Retinal pigment epithelial cell (primary cell): ENCODE measurements around the gene SLC24A4.

Experiments
- DNase-seq: peaks from one replicate; pipeline ENCODE4 v3.0.0-alpha.2; 2010; ENCODE audit warnings: low read depth
- H3K4me3 ChIP-seq: 2 replicates; pipeline ENCODE4 v1.5.1; 2011; ENCODE audit warnings: mild to moderate bottlenecking, low read length, control low read depth, moderate library complexity
- TF ChIP-seq, protein P1 (sequence below): conservative IDR thresholded peaks from 2 replicates; pipeline ENCODE4 v1.5.1; 2011; ENCODE audit warnings: low read depth, low read length, control low read depth, inconsistent platforms

The SLC24A4 gene

DNA sequence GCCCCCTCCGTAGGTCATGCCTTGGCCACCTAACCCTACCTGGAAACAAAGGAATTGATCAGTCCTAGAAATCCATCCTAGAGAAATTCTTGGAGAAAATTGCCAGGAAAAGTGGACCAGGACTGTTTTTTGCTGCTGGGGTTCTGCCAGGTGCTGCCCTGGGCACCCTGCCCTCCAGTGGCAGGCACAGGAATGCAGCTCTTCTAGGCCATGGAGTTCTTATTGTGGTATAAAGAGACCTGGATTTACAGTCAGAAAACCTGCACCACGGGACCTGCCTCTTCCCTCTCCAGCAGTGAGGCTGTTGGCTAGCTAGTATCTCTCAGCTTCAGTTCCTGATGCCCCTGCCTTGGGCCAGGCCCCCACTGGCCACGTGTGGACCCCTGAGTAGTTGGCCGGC lies 59.7 kb downstream of the SLC24A4 start:
- DNase-seq, result no peak
- H3K4me3 ChIP-seq, result no peak overlapping the region
- TF ChIP-seq, protein P1, sequence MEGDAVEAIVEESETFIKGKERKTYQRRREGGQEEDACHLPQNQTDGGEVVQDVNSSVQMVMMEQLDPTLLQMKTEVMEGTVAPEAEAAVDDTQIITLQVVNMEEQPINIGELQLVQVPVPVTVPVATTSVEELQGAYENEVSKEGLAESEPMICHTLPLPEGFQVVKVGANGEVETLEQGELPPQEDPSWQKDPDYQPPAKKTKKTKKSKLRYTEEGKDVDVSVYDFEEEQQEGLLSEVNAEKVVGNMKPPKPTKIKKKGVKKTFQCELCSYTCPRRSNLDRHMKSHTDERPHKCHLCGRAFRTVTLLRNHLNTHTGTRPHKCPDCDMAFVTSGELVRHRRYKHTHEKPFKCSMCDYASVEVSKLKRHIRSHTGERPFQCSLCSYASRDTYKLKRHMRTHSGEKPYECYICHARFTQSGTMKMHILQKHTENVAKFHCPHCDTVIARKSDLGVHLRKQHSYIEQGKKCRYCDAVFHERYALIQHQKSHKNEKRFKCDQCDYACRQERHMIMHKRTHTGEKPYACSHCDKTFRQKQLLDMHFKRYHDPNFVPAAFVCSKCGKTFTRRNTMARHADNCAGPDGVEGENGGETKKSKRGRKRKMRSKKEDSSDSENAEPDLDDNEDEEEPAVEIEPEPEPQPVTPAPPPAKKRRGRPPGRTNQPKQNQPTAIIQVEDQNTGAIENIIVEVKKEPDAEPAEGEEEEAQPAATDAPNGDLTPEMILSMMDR, result peak; percentile 80

DNA sequence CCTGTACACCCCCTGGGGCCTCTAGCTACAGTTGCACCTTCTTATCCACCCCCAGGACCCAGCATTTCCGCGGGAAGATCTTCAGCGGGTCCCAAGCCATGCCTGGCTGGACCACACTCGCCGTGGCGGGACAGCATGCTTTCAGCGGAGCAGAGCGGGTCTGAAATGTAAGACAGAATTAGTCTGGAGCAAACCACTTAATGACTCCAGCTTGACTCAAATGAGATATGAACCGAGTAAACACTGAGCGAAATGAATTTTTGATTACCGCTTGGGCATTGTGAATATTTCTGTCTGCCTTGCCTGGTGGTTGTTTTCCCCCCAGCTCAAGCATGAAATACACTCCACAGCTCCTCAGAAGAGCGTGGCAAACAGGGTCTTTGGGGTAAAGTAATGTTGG lies 60.8 kb downstream of the SLC24A4 start:
- TF ChIP-seq, protein P1, result no peak
- no peak for DNase-seq
- no peak overlapping the region for H3K4me3 ChIP-seq

DNA sequence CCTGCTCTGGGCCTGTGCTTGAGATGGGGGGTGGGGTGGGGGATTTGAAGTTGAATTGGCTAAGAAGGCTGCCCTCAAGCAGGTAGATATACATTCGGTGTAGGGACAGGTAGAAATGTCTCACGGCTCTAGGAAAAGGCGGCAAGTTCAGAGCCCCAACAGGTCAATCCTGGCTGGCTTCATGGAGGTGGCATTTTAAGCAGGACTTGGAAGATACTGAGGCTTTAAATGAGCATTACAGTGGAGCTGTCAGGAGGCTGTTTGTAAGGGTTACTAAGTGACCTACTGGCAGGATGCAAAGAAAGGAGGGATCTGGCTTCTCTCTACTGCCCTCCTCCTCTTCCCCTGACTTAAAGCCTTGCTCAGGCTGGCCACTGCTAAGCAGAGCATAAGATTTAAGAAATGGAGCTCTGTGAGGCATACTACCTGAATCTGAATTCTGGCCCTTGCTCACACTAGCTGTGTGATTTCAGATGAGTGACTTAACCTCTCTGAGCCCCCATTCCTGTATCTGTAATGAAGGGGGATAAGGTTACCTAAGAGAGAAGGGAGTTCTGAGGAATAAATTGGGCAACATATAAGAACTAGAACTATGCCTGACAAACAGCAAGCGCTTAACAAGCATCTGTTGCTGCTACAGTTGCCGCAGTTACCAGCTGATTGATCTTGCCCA lies 61.6 kb downstream of the SLC24A4 start:
- no peak for DNase-seq
- TF ChIP-seq, protein P1, result no peak

DNA sequence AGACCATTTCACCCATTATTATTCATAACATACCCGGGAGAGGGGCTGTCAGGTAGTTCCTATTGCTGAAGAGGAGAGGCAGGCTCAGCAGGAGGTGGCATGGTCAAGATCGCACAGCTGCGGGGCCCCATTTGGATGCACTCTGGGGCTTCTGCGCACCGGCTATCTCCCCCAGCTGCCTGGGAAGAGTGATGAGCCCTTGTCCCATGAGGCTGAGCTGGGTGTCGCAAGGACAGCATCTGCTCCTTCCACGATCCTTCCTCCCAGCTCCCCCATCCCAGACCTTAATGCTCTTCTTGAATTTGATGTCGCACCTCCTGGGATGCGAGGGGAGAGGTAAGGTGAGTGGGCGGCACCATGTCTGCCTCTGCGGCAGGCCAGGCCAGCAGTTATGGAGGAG lies 62.6 kb downstream of the SLC24A4 start:
- DNase-seq, result no peak
- no peak overlapping the region for H3K4me3 ChIP-seq
- TF ChIP-seq, protein P1, result no peak

More for the DNA sequence above, 61.6 kb downstream of the SLC24A4 start:
- no peak overlapping the region for H3K4me3 ChIP-seq

DNA sequence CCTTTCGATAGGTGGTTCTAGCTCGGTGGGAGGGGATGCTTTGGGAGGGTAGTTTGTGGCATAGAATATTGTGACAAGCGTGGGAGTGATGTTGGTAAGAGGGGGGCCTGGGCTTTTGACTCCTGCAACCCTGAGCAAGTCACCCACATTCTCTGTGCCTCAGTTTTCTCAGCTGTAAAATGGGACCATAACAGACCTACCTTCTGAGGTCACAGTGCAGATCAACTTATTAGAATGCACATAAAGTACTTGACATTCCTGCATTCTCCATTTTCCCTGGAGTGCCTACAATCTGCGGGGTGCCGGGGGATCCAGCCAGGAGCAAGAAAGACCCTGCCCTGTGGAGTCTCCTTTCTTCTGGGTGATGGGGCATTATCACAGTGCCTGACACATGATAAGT lies 63.2 kb downstream of the SLC24A4 start:
- DNase-seq, result no peak
- TF ChIP-seq, protein P1, result no peak
- no peak overlapping the region for H3K4me3 ChIP-seq

DNA sequence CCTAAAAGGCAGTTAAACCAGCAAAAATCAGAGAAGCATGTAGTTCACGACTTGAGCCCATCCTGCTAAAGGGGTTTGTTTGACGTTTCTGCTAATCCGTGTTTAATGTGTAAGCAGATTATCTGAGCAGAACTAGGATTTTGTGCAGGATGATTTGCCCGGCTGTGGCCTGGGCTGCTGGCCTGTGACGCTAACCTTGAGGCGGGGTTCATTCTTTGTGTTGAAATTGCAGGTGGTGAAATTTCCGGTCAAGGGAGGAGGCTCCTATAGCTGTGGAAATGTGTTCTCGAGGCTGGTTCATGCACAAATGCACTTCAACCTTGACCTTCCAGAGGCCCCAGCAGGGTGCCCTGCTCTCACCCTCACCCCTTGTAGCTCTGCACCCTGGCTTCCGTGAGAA lies 63.7 kb downstream of the SLC24A4 start:
- TF ChIP-seq, protein P1, result no peak
- H3K4me3 ChIP-seq, result no peak overlapping the region
- no peak for DNase-seq

GRCh38 chr14:92387578-92387977 lies 64.6 kb downstream of the SLC24A4 start:
- no peak for DNase-seq
- H3K4me3 ChIP-seq, result no peak overlapping the region
- TF ChIP-seq, protein P1, result no peak
